Neural progenitor cell (in vitro differentiated cells): ENCODE data around the gene API5. TPM values are rescaled to one million over a fixed set of nuclear protein-coding genes. Genes with fewer than 3 reads are reported as not detected.

Experiments used
- DNase-seq: peaks from one replicate; pipeline ENCODE4 v3.0.0-alpha.2; 2016; ENCODE audit warnings: low spot score
- H2AFZ ChIP-seq: fragments of 200-600 bp; sonication (generic); replicated peaks from 2 replicates; pipeline ENCODE4 v1.6.1; 2016; ENCODE audit warnings: antibody characterized with exemption
- H3F3A ChIP-seq: fragments of 200-600 bp; sonication (generic); 2 replicates; pipeline ENCODE4 v1.6.1; 2016; ENCODE audit warnings: antibody characterized with exemption, low read depth
- H3K27ac ChIP-seq: fragments of 200-600 bp; sonication (generic); 2 replicates; pipeline ENCODE4 v1.5.1; 2016; ENCODE audit warnings: mild to moderate bottlenecking
- H3K27me3 ChIP-seq: fragments of 200-600 bp; sonication (generic); 2 replicates; pipeline ENCODE4 v1.6.1; 2016; ENCODE audit warnings: mild to moderate bottlenecking, moderate library complexity
- H3K36me3 ChIP-seq: fragments of 200-600 bp; sonication (generic); 2 replicates; pipeline ENCODE4 v1.5.1; 2016
- H3K4me1 ChIP-seq: fragments of 200-600 bp; sonication (generic); 2 replicates; pipeline ENCODE4 v1.6.1; 2016; ENCODE audit warnings: mixed run types
- H3K4me2 ChIP-seq: fragments of 200-600 bp; sonication (generic); 2 replicates; pipeline ENCODE4 v1.6.1; 2016
- H3K4me3 ChIP-seq: fragments of 200-600 bp; sonication (generic); 2 replicates; pipeline ENCODE4 v1.5.1; 2016
- H3K79me2 ChIP-seq: fragments of 200-600 bp; sonication (generic); 2 replicates; pipeline ENCODE4 v1.6.1; 2016; ENCODE audit warnings: low read depth
- H3K9ac ChIP-seq: fragments of 200-600 bp; sonication (generic); 2 replicates; pipeline ENCODE4 v1.6.1; 2016
- H3K9me3 ChIP-seq: fragments of 200-600 bp; sonication (generic); 2 replicates; pipeline ENCODE4 v1.5.1; 2016; ENCODE audit warnings: low read depth
- H4K20me1 ChIP-seq: fragments of 200-600 bp; sonication (generic); 2 replicates; pipeline ENCODE4 v1.6.1; 2016; ENCODE audit warnings: low read depth
- H3K27ac Mint-ChIP-seq: 3 replicates; pipeline ENCODE4 v1.8.0; 2021; ENCODE audit warnings: mixed read lengths
- H3K27me3 Mint-ChIP-seq: 2 replicates; pipeline ENCODE4 v1.8.0; 2022; ENCODE audit warnings: low read depth, mild to moderate bottlenecking, inconsistent platforms, moderate library complexity, mixed read lengths; ENCODE audit not compliant: insufficient read depth
- H3K36me3 Mint-ChIP-seq: 3 replicates; pipeline ENCODE4 v1.8.0; 2021; ENCODE audit warnings: mixed read lengths
- H3K4me1 Mint-ChIP-seq: 3 replicates; pipeline ENCODE4 v1.8.0; 2021; ENCODE audit warnings: mixed read lengths
- H3K4me3 Mint-ChIP-seq: 3 replicates; pipeline ENCODE4 v1.8.0; 2021; ENCODE audit warnings: mild to moderate bottlenecking, moderate library complexity, mixed read lengths
- H3K9me3 Mint-ChIP-seq: 3 replicates; pipeline ENCODE4 v1.8.0; 2020; ENCODE audit warnings: mixed read lengths
- EZH2 ChIP-seq: fragments of 200-600 bp; sonication (generic); IDR thresholded peaks from 2 replicates; pipeline ENCODE4 v1.6.1; 2017; ENCODE audit warnings: antibody characterized with exemption, mild to moderate bottlenecking, moderate library complexity
- EZH2phosphoT487 ChIP-seq: fragments of 200-600 bp; sonication (generic); IDR thresholded peaks from 2 replicates; pipeline ENCODE4 v1.6.1; 2017; ENCODE audit warnings: antibody characterized with exemption
- total RNA-seq: library from RNA; depleted of rRNA; stranded (reverse); fragments of >200 nt; gene quantifications from 2 replicates; pipeline ENCODE4 v1.2.3, GENCODE V29; 2015; ENCODE audit warnings: low replicate concordance
- TF ChIP-seq, protein P1 (sequence below): fragments of 200-600 bp; sonication (generic); IDR thresholded peaks from 2 replicates; pipeline ENCODE4 v1.5.1; 2017; ENCODE audit warnings: antibody characterized with exemption, mild to moderate bottlenecking

Gene API5
- total RNA-seq, 1 donor from 2014 or later, result 239 TPM

DNA sequence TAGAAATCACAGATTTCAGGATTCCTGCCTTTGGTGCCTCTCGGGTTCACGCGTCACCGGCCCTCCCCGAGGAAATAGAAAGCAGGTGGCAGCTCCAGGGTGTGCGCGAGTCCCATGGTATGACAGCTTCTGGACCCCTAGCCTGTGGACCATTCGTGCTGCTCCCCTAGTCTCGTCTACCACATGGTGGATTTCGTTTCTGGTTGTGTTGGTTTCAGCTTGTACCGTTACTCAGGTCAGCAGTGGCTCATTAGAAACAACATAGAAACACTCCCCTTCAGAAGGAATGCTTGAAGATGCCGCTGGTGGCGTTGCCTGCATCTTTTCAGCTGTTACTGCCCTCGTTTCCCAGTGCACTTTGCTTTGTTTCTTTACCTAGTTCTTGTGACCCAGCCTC is 47.6 kb downstream of the API5 start:
- no peak for DNase-seq
- Histone ChIP-seq H3K4me2 (peak overlapping the region; percentile 96), H4K20me1 (peaks cover 42% of the 10 kb centered on the region), H3F3A (peaks cover 9% of the 10 kb centered on the region), H3K27me3 (no peaks in the 10 kb centered on the region), H3K4me1 (peaks cover 20% of the 10 kb centered on the region), H3K4me3 (peak overlapping the region; percentile 79), H3K9ac (peak overlapping the region; percentile 96), H3K36me3 (no peaks in the 10 kb centered on the region), H3K9me3 (no peaks in the 10 kb centered on the region), H3K79me2 (peaks cover 65% of the 10 kb centered on the region), H3K27ac (peak overlapping the region; percentile 94), H2AFZ (peak overlapping the region; percentile 92)
- peaks cover 8% of the 10 kb centered on the region for H3K36me3 Mint-ChIP-seq
- H3K27ac Mint-ChIP-seq, result peak overlapping the region; percentile 91
- TF ChIP-seq EZH2 (no peak), EZH2phosphoT487 (no peak)
- TF ChIP-seq, protein P1, sequence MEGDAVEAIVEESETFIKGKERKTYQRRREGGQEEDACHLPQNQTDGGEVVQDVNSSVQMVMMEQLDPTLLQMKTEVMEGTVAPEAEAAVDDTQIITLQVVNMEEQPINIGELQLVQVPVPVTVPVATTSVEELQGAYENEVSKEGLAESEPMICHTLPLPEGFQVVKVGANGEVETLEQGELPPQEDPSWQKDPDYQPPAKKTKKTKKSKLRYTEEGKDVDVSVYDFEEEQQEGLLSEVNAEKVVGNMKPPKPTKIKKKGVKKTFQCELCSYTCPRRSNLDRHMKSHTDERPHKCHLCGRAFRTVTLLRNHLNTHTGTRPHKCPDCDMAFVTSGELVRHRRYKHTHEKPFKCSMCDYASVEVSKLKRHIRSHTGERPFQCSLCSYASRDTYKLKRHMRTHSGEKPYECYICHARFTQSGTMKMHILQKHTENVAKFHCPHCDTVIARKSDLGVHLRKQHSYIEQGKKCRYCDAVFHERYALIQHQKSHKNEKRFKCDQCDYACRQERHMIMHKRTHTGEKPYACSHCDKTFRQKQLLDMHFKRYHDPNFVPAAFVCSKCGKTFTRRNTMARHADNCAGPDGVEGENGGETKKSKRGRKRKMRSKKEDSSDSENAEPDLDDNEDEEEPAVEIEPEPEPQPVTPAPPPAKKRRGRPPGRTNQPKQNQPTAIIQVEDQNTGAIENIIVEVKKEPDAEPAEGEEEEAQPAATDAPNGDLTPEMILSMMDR, result no peak
- H3K9me3 Mint-ChIP-seq, result no peaks in the 10 kb centered on the region
- H3K4me1 Mint-ChIP-seq, result peaks cover 23% of the 10 kb centered on the region
- no peaks in the 10 kb centered on the region for H3K27me3 Mint-ChIP-seq
- peak overlapping the region; percentile 100 for H3K4me3 Mint-ChIP-seq

DNA sequence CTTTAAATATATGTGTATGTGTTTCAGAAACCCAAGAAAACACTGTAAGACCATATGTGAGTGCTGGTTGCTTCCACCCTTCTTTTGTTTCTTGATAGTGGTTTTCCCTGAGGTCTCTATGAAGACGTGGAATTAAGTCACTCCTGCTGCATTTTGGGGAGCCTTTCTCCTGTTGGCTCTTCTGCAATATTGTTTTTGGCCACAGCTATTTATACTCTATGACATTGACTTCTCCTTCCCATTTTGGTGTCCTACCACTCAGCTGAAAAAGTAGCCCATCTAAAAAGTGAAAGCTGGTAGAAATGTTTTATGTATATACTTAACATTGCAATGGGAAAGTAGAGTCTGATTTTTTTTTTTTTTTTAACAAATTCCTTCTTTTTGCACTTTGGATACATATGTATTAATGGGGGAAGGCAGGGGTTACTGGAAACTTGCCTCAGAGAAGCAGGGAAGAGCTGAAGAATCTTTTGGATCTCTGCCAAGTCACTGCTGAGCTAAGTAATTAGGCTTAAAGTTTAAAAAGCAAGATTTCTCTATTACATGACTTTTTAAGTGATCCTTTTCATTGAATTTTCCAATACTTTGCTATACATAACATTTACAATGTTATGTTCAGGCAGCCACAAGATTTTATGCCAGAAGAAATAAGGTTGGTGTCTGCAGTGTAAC is 48.7 kb downstream of the API5 start:
- peak overlapping the region; percentile 96 for H3K9ac ChIP-seq
- H3K4me1 ChIP-seq, result peaks cover 20% of the 10 kb centered on the region
- no peaks in the 10 kb centered on the region for H3K27me3 ChIP-seq
- no peak for DNase-seq
- H3F3A ChIP-seq, result peaks cover 9% of the 10 kb centered on the region
- H3K4me3 ChIP-seq, result peak overlapping the region; percentile 79
- H3K4me1 Mint-ChIP-seq, result peaks cover 23% of the 10 kb centered on the region
- H3K27me3 Mint-ChIP-seq, result no peaks in the 10 kb centered on the region
- peak overlapping the region; percentile 96 for H3K4me2 ChIP-seq
- no peak overlapping the region for H3K27ac ChIP-seq
- no peak overlapping the region for H3K27ac Mint-ChIP-seq
- H3K9me3 ChIP-seq, result no peaks in the 10 kb centered on the region
- no peak overlapping the region for H2AFZ ChIP-seq
- no peak for TF ChIP-seq EZH2
- TF ChIP-seq, protein P1, result no peak
- TF ChIP-seq EZH2phosphoT487, result no peak
- H3K9me3 Mint-ChIP-seq, result no peaks in the 10 kb centered on the region
- H3K36me3 Mint-ChIP-seq, result peaks cover 9% of the 10 kb centered on the region
- H3K36me3 ChIP-seq, result peaks cover 1% of the 10 kb centered on the region
- H4K20me1 ChIP-seq, result peaks cover 52% of the 10 kb centered on the region
- peak overlapping the region; percentile 100 for H3K4me3 Mint-ChIP-seq
- peaks cover 76% of the 10 kb centered on the region for H3K79me2 ChIP-seq

DNA sequence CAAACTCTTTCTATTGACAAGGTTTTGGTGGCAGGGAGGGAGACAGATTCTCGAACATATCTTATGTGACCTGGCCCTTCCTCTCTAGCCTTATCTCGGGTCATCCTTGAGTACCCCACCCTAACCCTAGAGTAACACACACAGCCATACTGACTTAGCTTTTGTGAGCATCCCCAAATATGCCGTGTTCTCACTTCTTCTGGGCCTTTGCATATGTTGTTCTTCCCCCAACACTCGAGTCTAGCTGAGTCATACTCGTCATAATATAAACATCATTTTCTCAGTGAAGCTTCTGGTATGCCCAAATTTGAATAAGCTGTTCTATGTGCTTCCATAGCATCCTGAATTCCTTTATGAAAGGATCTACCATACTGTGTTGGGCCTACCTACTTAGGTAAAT is 54.9 kb downstream of the API5 start:
- Histone ChIP-seq H3K36me3 (peaks cover 5% of the 10 kb centered on the region), H4K20me1 (peaks cover 89% of the 10 kb centered on the region), H3K27me3 (no peaks in the 10 kb centered on the region), H2AFZ (no peak overlapping the region), H3K4me2 (no peak overlapping the region), H3K79me2 (peaks cover 99% of the 10 kb centered on the region), H3F3A (no peaks in the 10 kb centered on the region), H3K9ac (no peak overlapping the region), H3K4me3 (no peak overlapping the region), H3K9me3 (no peaks in the 10 kb centered on the region), H3K4me1 (no peaks in the 10 kb centered on the region), H3K27ac (no peak overlapping the region)
- TF ChIP-seq EZH2phosphoT487 (no peak), EZH2 (no peak)
- TF ChIP-seq, protein P1, result no peak
- no peak for DNase-seq
- Mint-ChIP-seq H3K36me3 (peaks cover 21% of the 10 kb centered on the region), H3K27ac (no peak overlapping the region), H3K27me3 (no peaks in the 10 kb centered on the region), H3K4me3 (no peak overlapping the region), H3K9me3 (no peaks in the 10 kb centered on the region), H3K4me1 (no peaks in the 10 kb centered on the region)
